IPS-18c (cell line): ENCODE results near the gene ARL2.
"Not testable (repeated sequence)": the region's sequence is repeated elsewhere in the genome, so short reads cannot be mapped to it uniquely, and the experiment has no call there.

Experiments used
- H3K4me3 ChIP-seq: 2 replicates; pipeline ENCODE4 v1.7.0; 2013; ENCODE audit warnings: low read depth, mild to moderate bottlenecking, low read length, moderate library complexity; ENCODE audit not compliant: insufficient read depth
- H3K9me3 ChIP-seq: one replicate; pipeline ENCODE4 v1.6.1; 2013; ENCODE audit warnings: mild to moderate bottlenecking, low read length, moderate library complexity; ENCODE audit not compliant: control insufficient read depth, insufficient read depth

The ARL2 gene

DNA sequence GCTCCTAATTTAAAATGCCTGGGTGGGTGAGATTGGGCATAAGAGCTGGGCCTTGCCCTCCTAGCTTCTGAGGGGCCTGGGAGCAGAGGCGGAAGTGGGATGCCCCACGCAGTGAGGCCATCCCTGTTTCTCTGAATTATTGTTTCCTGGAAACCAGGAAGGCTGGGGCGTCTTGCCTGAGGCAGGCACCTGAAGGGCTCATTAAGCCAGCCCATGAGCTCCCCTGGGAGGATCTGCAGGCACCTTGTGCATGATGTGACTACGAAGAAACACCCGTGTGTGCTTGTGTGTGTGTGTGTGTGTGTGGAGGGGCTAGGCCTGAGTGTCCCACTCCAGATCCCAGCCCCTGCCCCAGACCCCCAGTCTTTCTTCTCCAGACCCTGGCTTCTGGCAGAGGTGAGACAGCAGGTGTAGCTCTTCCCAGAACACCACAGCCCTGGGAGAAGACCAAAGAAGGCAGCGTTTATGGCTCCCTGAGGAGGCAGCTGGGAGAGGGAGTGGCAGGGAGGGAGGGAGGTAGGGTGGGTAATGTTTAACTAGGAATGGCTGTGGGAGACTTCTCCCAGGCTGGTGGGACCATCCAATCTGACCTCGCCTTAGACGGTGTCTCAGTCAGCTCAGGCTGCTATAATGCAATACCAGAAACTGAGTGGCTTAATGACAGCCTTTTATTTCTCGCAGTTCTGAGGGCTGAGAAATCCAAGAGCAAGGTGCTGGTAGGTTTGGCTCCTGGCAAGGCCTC is 15.1 kb upstream of the ARL2 start:
- no peak overlapping the region for H3K4me3 ChIP-seq

DNA sequence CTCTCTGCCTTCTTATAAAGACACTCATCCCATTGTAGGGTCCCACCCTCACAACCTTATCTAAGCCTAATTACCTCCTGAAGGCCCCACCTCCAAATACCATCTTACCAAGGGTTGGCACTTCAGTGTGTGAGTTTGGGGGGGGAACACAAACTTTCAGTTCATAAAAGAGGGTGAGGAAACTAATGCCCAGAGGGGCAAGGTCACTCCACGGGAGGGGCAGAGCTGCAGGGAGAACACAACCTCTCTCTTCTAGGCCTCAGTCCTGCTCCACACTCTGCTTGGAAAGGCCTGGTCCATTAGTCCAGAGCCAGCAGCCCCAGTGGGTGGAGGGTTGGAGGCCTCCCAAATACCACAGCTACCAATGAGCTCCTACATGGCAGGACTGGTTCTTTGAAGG is 14.5 kb upstream of the ARL2 start:
- Histone ChIP-seq H3K4me3 (no peak overlapping the region), H3K9me3 (no peaks in the 10 kb centered on the region)

More for the DNA sequence above, 15.1 kb upstream of the ARL2 start:
- no peaks in the 10 kb centered on the region for H3K9me3 ChIP-seq

DNA sequence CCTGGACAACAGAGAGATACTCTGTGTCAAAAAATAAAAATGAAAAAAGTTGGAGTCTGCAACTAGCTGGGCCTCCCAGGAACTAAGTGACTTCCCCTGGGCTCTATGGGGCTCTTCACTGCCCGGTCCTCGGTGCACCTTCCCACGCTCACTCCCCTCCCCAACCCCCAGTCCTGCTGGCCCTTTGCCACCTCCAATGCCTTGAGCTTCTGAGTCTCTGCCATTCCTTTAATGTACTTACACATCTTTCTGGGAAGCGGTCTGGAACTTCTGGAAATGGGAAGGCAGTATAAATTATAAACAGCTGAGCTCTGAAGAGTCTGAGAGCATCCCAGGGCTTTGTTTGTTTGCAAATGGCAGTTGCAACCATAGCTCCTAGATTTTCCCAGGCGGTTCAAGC is 11.3 kb upstream of the ARL2 start:
- H3K4me3 ChIP-seq = no peak overlapping the region
- H3K9me3 ChIP-seq = no peaks in the 10 kb centered on the region

- H3K4me3 ChIP-seq = no peak overlapping the region
- H3K9me3 ChIP-seq = no peaks in the 10 kb centered on the region
These were observed 10.7 kb upstream of the ARL2 start for GRCh38 chr11:65003282-65003681.

DNA sequence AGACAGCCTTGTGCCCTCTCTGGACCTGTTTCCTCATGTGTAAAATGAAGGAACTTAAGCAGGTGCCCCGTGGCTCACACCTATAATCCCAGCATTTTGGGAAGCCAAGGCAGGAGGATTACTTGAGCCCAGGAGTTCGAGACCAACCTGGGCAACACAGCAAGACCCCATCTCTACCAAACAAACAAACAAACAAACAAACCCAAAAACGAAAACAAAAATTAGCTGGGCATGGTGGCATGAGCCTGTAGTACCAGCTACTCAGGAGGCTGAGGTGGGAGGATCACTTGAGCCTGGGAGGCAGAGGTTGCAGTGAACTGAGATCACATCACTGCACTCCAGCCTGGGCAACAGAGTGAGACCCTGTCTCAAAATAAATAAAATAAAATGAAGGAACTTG is 10.0 kb upstream of the ARL2 start:
- H3K9me3 ChIP-seq, H3K4me3 ChIP-seq: not testable (repeated sequence)

DNA sequence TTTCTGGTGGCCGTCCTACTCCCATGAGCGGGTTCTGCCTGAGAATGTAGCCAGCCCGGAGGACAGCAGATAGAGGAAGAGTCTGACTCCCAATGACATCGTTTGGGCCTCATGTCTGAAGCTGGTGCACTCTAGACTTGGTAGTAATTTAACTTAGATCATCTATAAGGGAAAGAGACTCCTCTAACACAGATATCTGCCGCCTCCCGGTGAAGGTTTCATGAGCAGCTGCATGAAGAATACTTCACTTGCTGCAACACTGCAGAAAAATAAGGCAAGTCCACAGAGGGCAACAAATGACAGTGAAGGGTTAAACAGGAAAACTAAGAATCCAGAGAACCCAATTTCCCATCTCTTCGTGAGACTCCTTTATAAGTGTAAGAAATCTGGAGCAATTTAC is 5.9 kb upstream of the ARL2 start:
- no peak overlapping the region for H3K4me3 ChIP-seq
- H3K9me3 ChIP-seq = no peaks in the 10 kb centered on the region

DNA sequence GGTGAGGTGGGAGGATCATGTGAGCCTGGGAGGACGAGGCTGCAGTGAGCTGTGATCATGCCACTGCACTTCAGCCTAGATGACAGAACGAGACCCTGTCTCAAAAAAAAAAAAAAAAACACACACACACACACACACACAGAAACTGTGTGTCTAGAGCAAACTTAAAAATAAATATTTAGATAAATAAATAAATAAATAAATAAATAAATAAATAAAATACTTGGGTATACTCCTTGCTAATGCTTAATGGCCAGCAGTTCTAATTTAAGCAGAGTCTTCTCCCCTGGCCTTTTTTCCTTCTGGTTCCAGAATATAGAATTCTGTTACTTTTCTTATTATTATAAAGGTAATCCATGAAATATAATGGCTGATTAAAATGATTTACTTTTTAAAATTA is 5.1 kb upstream of the ARL2 start:
- no peak overlapping the region for H3K4me3 ChIP-seq
- no peaks in the 10 kb centered on the region for H3K9me3 ChIP-seq

GRCh38 chr11:65013130-65013887 is 651 bp upstream of the ARL2 start:
- Histone ChIP-seq H3K4me3 (peak overlapping the region; percentile 80), H3K9me3 (no peaks in the 10 kb centered on the region)

DNA sequence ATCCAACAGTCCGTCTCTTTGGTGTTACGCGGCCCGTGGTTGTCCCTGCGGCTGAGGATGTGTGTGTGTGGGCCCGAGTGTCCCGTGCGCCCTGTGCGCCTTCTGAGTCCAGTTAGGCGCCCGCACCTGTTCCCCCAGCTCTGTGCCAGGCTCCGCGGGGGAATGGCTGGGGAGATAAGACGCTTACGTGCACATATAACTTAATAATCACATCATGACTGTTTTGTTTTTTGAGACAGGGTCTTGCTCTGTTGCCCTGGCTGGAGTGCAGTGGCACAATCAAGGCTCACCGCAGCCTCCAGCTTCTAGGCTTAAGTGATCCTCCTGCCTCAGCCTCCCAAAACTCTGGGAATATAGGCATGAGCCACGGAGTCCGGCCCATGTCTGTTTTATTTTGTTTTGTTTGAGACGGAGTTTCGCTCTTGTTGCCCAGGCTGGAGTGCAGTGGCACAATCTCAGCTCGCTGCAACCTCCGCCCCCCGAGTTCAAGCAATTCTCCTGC is 817 bp downstream of the ARL2 start:
- peak overlapping the region; percentile 80 for H3K4me3 ChIP-seq

GRCh38 chr11:65016705-65017104 is 2.7 kb downstream of the ARL2 start:
- Histone ChIP-seq H3K4me3 (no peak overlapping the region), H3K9me3 (no peaks in the 10 kb centered on the region)

More for the DNA sequence above, 817 bp downstream of the ARL2 start:
- no peaks in the 10 kb centered on the region for H3K9me3 ChIP-seq

- H3K4me3 ChIP-seq = no peak overlapping the region
These were observed 4.0 kb downstream of the ARL2 start for GRCh38 chr11:65017937-65018336.

DNA sequence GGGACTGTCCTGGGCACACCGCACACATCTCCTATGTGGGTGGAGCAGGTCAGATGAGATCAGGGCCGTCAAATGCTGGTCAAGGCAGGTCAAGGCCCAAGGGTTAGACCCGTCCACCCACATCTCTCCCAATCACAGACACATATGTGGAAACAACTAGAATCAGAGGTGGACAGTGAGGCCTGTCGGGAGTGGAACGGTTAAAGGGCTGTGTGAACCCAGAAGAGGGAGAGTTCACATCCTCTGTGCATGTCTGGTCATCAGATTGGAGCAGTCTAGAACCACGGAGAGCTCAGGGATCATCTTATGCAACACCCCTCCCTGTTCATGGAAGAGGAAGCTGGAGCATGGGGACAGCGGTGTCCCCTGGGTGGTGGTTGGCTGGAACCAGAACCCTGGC is 5.9 kb downstream of the ARL2 start:
- Histone ChIP-seq H3K9me3 (no peaks in the 10 kb centered on the region), H3K4me3 (no peak overlapping the region)

More at GRCh38 chr11:65017937-65018336, 4.0 kb downstream of the ARL2 start:
- no peaks in the 10 kb centered on the region for H3K9me3 ChIP-seq

GRCh38 chr11:65021003-65021402 is 7.0 kb downstream of the ARL2 start:
- Histone ChIP-seq H3K4me3 (no peak overlapping the region), H3K9me3 (no peaks in the 10 kb centered on the region)

DNA sequence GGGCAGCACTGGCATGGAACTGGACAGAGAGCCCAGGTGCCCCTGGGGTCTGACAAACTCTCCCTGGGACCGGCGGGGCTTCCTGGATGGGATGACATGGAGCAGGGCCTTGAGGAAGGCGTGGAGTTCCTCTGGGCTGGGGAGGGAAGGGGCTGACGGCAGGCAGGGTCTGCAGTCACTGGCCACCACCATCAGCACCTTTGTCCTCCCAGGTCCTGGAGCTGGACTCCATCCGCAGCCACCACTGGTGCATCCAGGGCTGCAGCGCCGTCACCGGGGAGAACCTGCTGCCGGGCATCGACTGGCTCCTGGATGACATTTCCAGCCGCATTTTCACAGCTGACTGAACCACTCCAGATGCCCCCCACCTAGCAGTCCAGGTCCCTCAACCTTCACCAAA is 7.5 kb downstream of the ARL2 start:
- no peaks in the 10 kb centered on the region for H3K9me3 ChIP-seq
- no peak overlapping the region for H3K4me3 ChIP-seq

DNA sequence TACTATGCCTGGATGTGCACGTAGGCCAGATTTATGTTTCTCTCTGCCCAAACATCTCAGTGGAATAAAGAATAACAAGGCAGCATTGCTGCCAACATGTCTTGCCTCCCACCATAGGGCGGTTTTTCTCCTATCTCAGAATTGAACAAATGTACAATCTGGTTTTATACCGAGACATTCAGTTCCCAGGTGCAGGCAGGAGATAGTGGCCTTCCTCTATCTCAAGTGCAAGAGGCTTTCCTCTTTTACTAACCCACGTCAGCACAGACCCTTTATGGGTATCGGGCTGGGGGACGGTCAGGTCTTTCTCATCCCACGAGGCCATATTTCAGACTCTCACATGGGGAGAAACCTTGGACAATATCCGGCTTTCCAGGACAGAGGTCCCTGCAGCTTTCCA is 9.5 kb downstream of the ARL2 start:
- not testable (repeated sequence) for H3K9me3 ChIP-seq, H3K4me3 ChIP-seq

- peak overlapping the region; percentile 71; the same call in 1 of the 2 replicates for H3K4me3 ChIP-seq
- H3K9me3 ChIP-seq = no peaks in the 10 kb centered on the region
These were observed 12.8 kb downstream of the ARL2 start for GRCh38 chr11:65026810-65027209.

DNA sequence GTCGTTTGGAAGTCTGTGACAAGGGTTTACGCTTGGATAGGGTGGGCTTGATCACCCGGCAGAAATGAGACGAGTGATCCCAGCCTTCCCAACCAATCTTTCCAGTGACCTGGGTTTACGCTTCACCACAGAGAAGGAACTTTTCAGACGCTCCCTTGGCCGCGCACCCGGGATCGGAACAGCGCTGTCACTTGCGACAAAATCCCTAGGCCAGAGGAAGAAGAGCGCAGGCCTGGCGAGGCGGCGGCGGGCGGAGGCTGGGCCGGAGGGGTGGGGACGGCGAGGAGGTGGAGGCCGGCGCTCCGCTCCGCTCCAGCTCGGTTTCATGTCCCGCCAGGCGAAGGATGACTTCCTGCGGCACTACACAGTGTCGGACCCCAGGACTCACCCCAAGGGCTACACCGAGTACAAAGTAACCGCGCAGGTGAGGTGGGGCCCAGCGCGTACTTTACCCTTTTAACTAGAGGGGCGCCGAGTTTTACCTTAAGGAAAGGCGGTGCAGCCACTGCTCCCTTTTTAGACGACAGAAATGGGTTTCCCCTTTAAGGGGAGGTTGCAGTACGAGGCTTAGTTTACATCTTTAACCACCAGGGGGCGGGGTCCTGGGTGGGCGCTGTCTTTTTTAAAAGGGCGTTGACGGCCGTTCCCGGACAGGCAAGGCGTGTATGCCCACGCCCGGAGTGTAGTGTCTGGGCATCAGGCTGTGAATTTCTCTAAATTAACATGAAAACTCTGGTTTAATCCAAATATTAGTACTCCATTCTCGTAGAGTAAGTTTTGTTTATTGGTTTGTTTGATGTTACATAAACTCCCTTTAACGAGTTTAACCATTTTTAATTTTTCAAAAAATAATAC is 13.5 kb downstream of the ARL2 start, which contains the start of gene SNX15:
SNX15 (plus strand) TSS at position 227 of the 855 bp plus-strand sequence; CDS start at position 326, 99 bp downstream.
- Histone ChIP-seq H3K9me3 (no peaks in the 10 kb centered on the region), H3K4me3 (peak within 1 kb of the TSS; percentile 71)
